Superior temporal gyrus (tissue), 1 donor: ENCODE measurements around the gene RGPD8.
"Not testable (repeated sequence)": the region's sequence is repeated elsewhere in the genome, so short reads cannot be mapped to it uniquely, and the experiment has no call there.

Experiments used
- DNase-seq: peaks from one replicate; pipeline ENCODE4 v3.0.0-alpha.2; 2016; ENCODE audit errors: extremely low spot score

The RGPD8 gene

DNA sequence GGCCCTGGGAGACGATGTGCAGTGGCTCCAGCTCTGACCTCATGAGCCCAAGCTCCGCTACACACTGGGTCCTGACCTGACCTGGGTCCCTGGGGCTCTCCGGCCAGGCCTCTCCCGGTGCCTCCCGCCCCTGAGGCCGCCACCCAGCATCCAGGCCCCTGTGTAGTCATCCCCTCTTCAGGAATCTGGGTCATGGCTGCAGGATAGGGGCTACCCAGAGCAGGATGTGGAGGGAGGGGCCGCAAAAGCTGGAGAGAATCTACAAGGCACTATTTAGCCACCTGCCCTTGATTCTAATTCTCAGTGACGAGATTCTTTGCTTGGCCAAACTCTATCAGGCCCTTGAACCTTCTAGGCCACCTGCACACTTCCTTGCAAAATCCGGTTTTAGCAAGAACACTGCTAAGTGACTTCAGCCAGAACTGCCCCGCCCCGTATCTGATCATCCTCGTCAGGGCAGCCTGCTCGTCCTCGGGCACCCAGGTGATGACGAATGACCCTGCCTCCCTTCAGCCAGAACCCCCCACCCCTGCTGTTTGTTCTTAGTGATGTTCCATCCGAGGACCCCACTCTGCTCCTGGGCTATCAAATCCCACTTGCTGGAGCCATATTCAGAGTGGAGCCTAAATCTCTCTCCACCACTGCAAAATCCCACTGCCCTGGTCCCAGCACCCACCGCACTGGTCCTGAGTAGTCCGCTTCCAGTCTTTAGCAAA is 2.4 kb upstream of the RGPD8 start:
- DNase-seq, result not testable (repeated sequence)

DNA sequence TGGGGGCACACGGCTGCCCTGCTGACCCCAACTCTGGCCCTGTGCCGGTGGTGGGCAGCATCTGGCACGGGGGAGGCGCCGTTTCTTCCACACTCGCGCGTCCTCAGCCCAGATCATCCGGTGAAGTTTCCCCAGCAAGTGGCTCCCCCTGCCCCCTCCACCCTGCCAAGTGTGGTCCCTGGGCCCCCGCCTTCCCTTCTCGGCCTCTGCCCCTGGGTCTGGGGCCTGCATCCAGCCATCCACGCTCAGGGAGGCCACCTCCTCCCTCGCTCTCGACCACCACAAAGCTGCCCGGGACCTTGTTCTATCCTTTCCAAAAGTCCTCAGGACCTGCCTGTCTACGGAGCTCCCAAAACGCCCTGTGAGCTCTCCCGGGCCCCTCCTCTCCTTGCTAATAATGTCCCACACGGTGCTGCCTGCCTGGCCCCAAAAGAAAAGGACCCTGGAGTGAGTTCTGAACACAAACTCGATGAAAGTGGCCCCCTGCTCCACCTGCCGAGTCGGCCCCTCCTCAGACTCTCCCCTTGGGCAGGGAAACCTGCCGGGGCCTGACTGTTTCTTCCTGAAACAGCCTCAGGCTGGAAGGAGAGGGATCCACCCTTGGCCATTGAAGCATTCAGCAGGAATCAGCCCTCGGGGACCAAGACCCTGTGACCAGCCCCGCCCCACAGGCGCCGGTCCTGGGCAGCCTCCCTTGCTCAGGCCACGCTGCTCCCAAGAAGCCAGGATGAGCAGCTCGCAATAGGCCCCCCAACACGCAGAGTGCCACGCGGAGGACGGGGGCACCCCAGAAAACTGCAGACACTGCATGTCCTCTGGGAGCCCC is 1.7 kb upstream of the RGPD8 start:
- DNase-seq, result not testable (repeated sequence)

DNA sequence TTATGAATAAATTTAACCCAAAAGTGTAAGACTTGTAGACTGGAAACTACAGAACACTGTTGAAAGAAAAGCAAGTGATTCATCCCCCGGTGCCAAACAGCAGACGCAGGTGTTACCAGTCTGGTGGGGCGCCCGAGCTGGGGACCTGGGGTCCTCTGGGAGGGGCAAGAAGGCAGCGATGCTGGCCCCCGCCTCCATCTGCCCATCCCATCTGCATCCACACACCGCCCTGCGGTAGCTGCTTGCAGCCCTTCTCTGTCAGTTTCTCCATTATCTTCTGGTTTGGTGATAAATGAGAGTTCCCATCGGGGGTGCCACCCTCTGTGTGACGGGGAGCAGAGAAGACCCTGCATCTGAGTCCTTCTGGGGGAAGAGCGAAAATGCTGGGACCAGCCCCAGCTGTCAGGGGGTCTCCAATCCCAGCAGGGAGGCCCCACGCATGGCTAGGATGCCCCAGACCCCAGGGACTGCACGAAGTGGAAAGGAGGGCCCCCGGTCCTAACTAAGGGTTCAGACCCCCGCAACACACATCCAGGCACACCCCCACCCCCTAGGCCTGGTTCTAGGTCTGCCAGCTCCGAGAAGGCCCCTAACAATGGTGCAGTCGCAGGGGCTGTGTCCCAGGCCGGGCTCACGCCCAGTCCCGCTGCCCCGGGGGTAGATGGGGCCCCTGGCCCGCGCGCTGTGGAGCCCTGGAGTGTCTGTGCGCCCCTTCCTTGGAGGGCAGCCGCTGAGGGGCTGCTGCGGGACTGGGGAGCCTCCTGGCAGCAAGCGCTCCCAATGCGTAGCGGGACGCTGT is 686 bp upstream of the RGPD8 start:
- no peak for DNase-seq

DNA sequence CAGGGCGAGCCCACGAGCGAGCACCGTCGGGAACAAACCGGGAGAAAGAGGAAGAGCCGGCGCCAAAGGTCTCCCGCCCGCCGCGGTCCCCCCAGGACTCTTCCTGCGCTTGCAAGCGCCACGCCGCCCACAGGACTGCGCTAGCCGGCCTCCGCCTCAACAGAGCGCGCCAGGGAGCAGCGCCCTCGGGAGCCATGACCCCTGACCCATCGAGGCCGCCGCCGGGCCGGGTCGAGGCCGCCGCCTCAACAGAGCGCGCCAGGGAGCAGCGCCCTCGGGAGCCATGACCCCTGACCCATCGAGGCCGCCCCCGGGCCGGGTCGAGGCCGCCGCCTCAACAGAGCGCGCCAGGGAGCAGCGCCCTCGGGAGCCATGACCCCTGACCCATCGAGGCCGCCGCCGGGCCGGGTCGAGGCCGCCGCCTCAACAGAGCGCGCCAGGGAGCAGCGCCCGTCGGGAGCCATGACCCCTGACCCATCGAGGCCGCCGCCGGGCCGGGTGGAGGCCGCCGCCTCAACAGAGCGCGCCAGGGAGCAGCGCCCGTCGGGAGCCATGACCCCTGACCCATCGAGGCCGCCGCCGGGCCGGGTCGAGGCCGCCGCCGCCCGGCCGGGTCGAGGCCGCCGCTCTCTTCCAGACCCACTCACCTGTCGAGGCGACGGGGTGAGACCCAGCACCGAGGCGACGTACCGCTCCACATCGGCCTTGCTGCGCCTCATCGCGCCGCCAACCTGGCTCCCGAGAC is 538 bp downstream of the RGPD8 start:
- DNase-seq, result not testable (repeated sequence)

DNA sequence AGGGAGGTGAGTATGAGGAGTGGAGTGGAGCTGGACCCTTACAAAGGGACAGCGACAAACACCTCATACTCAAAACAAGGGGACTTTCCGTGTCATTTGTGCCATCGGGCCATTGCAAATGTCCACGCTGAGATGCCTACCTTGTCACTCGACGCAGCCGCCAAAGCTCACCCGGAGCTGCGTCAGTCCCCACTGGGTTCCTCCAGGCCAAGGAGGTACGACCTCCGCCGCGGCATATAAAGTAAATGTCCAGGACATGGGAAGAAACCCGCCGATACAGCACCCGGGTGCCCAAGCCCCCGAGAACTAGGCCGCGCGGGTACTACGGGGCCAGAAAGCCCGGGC is 1.1 kb downstream of the RGPD8 start:
- not testable (repeated sequence) for DNase-seq

DNA sequence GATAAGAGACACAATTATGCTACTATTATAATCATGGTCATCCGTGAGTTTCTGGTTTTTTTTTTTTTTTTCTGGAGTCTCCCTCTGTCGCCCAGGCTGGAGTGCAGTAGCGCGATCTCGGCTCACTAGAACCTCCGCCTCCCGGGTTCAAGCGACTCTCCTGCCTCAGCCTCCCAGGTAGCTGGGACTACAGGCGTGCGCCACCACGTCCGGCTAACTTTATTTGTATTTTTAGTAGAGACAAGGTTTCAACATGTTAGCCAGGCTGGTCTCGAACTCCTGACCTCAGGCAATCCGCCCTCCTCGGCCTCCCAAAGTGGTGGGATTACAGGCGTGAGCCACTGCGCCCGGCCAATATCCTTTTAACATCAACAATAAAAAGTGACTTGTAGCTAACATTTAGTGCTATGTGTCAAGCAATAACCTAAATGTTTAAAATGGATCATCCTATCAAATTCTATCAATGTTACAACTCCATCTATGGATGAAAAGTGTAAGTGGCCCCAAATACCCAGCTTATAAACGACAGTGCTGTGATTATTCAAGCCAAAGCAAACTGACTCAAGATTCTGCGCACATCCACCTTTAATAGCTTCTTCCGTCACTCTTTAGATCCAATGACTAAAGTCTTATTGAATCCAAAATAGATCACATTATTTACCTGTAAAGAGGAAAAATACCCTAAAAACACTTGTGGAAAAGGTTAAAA is 1.7 kb downstream of the RGPD8 start:
- peak; percentile 11 for DNase-seq

DNA sequence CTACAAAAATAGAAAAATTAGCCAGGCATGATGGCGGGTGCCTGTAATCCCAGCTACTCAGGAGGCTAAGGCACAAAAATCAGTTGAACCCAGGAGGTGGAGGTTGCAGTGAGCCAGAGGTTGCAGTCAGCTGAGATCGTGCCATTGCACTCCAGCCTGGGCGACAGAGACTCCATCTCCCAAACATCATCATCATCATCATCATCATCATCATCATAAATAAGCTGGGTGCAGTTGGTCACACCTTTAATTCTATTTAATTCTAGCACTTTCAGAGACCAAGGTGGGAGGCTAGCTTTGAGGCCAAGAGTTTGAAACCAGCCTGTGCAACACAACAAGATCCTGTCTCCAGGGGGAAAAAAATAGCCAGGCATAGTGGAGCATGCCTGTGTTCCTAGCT is 8.9 kb downstream of the RGPD8 start:
- DNase-seq, result not testable (repeated sequence)

DNA sequence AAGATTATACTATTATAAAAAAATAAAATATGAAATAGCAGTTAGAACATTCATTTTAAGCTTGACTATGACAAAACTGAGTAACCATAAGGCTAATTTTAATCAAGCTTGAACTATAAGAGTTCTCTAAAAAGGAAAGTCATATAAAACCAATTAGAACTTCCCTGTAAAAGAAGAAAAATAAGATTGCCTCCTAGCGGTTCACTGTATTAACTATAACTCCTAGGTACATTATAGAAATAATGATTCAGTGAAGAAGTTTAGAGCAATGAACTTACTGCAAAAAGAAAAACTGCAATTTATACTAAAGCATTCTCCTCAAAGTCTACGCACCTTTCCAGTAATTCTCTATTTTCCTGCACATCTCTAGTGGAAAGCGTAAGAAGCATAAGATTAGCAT is 16.6 kb downstream of the RGPD8 start:
- DNase-seq, result not testable (repeated sequence)

DNA sequence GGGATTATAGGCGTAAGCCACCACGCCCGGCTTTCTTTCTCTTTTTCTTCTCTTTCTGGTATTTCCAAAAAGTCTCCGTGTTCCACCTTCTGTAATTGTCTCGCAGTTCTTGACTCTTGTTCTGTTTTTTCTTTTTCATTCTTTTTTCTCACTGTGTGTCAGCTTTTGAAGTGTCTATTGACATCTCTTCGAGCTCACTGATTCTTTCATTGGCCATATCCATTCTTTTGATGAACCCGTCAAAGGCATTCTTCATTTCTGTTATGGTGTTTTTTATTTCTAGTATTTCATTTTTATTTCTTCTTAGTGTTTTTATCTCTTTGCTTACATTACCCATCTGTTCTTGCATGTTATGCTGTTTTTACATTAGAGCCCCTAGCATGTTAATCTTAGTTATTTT is 73.4 kb downstream of the RGPD8 start:
- DNase-seq, result not testable (repeated sequence)

DNA sequence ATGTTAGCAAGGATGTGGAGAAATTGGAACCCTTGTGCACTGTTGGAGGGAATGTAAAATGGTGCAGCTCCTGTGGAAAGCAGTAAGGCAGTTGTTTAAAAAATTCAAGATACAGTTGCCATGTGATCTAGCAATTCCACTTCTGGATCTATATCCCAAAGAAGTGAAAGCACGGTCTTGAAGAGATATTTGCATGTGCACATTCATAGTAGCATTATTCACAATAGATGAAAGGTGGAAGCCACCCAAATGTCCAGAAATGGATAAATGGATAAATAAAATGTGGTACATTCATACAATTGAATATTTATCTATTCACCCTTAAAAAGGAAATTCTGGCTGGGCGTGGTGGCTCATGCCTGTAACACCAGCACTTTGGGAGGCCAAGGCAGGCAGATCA is 79.1 kb downstream of the RGPD8 start:
- DNase-seq, result not testable (repeated sequence)

DNA sequence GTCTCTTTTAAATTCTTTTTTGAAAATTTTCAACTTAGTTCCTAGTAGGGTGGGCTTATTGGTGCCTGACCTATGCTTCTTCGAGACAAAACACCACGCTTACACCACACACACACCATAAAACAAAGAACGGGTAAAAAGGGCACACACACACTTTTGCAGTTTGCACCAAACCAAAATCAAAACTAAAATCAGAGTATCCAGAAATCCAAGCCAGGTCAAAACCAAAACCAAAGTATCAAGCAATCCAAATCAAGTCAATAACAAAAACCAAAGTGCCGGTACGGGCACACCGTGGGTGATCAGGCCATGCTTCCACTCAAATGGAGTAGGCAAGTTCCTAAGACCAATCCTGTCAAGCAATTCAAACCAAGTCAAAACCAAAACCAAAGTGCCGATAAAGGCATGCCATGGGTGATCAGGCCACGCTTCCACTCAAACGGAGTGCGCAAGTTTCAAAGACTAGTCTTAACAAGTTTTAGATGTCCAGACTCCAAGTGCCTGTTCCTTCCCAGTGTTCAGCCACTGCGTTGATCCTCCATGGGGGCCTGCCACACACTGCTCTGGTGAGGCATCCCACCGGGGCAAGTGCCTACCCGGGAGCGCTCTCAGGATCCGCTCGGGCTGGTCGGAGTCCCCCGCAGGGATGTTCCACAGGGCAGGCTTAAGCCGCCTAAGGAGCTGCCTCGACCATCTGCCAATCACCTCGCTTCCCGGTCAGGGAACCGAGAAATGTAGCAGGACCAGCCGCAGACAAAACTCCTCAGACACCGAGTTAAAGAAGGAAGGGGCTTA is 80.4 kb downstream of the RGPD8 start:
- not testable (repeated sequence) for DNase-seq

DNA sequence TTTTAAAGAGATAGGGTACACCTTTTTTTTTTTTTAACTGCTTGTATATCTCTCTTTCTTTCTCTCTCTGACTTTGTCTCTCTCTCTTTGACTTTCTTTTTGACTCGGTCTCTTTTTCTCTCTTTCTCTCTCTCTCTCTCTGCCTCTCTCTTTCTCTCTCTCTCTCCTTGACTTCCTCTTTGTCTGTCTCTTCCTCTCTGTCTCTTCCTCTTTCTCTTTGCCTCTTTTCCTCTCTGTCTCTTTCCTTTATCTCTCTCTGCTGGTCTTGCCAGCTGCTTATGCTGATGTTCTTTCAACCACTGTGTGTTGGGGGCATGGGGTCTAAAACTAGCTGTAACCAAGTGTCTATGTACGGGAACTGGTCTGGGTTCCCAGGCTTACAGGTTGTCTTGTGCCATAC is 81.2 kb downstream of the RGPD8 start:
- DNase-seq, result not testable (repeated sequence)

DNA sequence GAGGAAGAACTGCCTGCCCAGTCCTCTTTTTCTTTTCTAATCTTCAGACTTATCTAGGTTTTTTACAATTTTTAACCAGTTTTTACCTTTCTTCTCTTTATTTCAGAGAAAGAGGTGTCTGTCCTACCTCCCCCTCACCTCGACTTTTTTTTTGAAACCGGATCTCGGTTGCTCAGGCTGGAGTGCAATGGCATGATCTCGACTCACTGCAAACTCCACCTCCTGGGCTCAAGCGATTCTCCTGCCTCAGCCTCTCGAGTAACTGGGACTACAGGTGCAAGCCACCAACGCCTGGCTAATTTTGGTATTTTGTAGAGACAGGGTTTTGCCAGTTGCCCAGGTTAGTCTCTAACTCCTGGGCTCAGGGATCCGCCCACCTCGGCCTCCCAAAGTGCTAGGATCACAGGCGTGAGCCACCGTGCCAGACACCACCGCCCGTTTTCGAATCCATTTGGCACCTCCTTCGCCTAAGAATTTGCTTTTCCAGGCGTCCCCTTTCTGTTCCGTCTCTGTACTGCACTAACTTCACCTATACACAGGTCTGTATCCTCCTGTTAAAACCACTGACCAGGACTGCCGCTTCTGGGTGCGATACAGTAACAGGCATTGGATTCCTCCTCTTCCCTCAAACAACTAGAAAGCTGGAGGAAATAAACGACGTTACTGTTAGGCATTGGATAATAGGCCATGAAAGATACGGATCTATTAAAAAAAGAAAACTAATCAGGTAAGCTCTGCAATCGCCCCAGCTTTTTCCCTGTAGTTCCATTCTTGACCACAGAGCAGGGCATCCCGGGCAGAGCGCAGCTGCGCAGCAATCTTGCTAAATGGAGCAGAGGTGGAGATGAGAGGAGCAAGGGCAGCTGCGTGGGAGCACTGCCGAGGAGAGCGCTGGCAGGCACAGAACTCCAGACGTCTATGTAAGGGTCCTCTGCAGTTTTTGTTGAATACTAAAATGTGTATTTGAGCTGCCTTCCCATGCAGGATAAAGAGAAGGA is 88.1 kb downstream of the RGPD8 start:
- DNase-seq, result no peak

DNA sequence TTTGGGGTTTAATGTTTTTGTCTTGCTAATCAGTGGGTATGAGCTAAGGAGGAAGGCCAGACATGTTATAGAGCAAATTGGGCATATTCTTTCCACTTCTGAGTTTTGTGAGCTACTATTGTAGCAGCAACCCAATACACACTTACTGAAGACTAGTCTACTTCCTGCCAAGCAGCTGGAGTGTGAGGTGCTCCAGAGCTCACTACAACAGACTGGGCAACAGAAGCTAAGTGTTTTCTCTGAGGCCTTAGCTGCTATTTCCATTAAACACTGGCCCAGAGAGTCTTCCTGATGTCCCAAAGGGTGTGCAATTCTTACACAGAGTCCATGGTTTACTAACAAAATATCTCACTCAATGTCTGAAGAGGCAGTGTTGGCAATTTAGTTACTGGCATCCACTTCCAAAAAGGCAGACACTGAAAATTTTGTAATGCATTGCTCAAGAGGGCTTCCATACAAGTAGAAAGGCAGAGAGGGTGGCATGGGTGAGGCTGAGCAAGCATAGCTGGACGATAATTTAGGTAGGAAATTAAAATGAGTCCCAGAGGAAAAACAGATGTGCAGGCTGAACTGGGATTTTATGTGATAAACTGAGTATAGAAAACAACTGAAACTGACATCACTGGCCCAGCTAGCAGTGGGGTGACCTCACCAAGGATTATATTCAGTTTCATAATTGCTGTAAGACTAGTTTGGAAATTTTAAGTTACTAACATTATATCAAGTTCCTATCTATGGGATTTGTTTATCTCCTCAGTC is 89.4 kb downstream of the RGPD8 start:
- no peak for DNase-seq

DNA sequence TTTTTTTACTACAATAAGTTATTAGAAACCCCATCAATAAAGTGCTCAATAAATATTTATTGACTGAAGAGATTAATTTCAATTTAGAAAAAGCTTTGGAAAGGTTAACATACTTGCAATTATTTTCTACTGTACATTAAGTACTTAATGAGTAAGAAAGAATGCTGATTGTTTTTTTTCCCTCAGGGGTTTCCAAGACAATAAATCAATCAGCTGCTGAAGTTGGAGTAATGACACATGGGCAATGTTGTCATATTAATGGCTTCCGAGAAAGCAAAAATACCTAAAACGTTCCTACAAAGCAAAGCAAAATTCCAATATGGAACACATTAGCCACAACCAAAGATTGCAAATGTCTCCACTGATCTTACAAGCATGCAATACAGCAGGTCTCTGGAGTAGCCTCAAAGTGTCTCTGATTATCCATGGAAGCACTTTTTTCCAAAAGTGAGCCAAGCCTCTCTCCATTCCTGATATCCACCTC is 91.3 kb downstream of the RGPD8 start:
- no peak for DNase-seq

DNA sequence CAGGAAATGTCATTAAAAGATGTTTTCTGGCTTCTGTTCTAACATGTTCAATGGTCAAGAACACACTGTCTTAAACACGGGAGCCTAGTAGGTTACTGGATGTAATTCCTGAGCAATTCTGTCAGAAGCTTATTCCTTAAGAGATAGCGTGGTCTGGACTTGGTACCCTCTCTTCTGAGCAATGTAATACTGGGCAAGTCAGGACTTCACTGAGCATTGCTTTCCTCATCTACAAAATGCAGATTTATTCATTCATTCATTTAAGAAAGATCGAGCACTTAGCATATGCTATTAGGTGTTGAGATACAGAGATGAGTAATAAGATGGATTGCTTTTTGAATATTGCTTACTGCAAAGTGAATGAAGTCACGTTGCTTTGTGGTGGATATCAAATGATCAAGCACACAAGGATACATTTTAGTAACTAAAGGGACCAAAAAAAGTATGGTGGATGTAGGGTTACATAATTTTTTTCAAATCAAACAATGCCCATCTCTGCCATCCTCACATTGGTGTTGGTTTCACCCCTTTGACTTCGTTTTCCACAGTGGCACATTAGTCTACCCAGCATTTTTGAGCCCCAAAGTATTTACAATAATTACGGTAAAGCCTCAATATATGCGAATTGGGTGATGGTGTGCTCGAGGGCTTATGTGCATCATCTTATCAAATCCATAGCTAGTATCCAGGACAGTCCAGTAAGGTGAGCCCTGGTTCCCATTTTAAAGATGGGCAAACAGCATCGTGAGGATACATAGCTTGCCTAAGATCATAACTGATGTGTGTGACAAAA is 92.8 kb downstream of the RGPD8 start:
- no peak for DNase-seq

DNA sequence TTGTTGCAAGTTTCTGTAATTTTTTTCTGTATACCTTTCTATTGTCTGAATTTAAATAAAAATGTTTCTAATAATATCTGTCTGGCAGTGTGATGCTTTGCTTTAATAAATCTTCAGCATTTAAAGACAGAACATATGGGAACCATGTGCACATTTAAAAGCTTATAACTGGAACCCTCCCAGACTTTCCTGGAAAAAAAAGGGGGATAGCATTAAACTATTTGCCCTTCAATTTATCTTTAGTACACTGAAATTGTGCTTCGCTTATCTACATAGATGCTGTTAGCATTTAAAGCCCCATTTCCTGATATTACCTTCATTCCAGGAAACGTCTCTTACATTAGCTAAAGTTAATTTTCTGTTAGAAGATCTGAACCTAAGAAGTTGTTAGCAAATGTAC is 93.5 kb downstream of the RGPD8 start:
- DNase-seq, result no peak
